ENCODE data around the gene MANBA. TPM values are rescaled to one million over a fixed set of nuclear protein-coding genes. Genes with fewer than 3 reads are reported as not detected.
"Not testable (repeated sequence)": the region's sequence is repeated elsewhere in the genome, so short reads cannot be mapped to it uniquely, and the experiment has no call there.

The MANBA gene
- total RNA-seq, 1 experiment from 2014 or later: 14.5 TPM

GRCh38 chr4:102754044-102754443 lies 6.7 kb downstream of the MANBA start:
- Histone ChIP-seq H3K27ac (ENCODE audit: low read length) (no peak overlapping the region), H3K4me3 (ENCODE audit: low read depth in 2 of 2, low read length in 2 of 2) (no peak overlapping the region), H3K36me3 (ENCODE audit: control insufficient read depth, insufficient read depth, low read length) (no peaks in the 10 kb centered on the region), H3K4me1 (ENCODE audit: control insufficient read depth, insufficient read depth, low read length) (peaks cover 3% of the 10 kb centered on the region; the same call in 1 of the 2 replicates), H3K9me3 (ENCODE audit: control insufficient read depth, insufficient read depth, low read depth, low read length) (no peaks in the 10 kb centered on the region), H3K27me3 (ENCODE audit: control insufficient read depth, insufficient read depth, low read length) (no peaks in the 10 kb centered on the region)
- intact Hi-C loops (cut with micrococcal nuclease; ENCODE audit: unreplicated experiment): no loop called here
- CTCF ChIA-PET: no interaction called here
- POLR2A ChIA-PET: no interaction called here
- no TSS peak for BruUV-seq (replicated peaks)
- ATAC-seq (no peak), DNase-seq (ENCODE audit: low read depth, low spot score) (no peak)
- in situ Hi-C loops (cut with HindIII; ENCODE audit: low pct_unique_long_range_greater_than_20kb, low sequenced_read_pairs): no loop called here
- TF ChIP-seq REST (IDR thresholded peaks at IDR 0.05; ENCODE audit: insufficient read depth in 1 of 2, low read depth in 2 of 2, low read length in 1 of 2) (no peak), SIN3A (IDR thresholded peaks at IDR 0.05; ENCODE audit: borderline replicate concordance, insufficient read depth, low read depth, low read length) (no peak), TCF7L2 (IDR thresholded peaks at IDR 0.05; ENCODE audit: low read depth, low read length) (no peak), CTCF (IDR thresholded peaks at IDR 0.05) (no peak), POLR2AphosphoS5 (IDR thresholded peaks at IDR 0.05; ENCODE audit: low read depth, low read length) (no peak)

GRCh38 chr4:102751941-102752340 lies 8.8 kb downstream of the MANBA start:
- POLR2A ChIA-PET: no interaction called here
- DNase-seq (ENCODE audit: low read depth, low spot score) (no peak), ATAC-seq (no peak)
- Histone ChIP-seq H3K27ac (ENCODE audit: low read length) (no peak overlapping the region), H3K4me3 (ENCODE audit: low read depth in 2 of 2, low read length in 2 of 2) (no peak overlapping the region), H3K4me1 (ENCODE audit: control insufficient read depth, insufficient read depth, low read length) (no peaks in the 10 kb centered on the region), H3K9me3 (ENCODE audit: control insufficient read depth, insufficient read depth, low read depth, low read length) (no peaks in the 10 kb centered on the region), H3K36me3 (ENCODE audit: control insufficient read depth, insufficient read depth, low read length) (no peaks in the 10 kb centered on the region), H3K27me3 (ENCODE audit: control insufficient read depth, insufficient read depth, low read length) (no peaks in the 10 kb centered on the region)
- TF ChIP-seq POLR2AphosphoS5 (IDR thresholded peaks at IDR 0.05; ENCODE audit: low read depth, low read length): no peak
- no peak for TF ChIP-seq TCF7L2 (IDR thresholded peaks at IDR 0.05; ENCODE audit: low read depth, low read length)
- no peak for TF ChIP-seq REST (IDR thresholded peaks at IDR 0.05; ENCODE audit: insufficient read depth in 1 of 2, low read depth in 2 of 2, low read length in 1 of 2)
- TF ChIP-seq CTCF (IDR thresholded peaks at IDR 0.05): no peak
- TF ChIP-seq SIN3A (IDR thresholded peaks at IDR 0.05; ENCODE audit: borderline replicate concordance, insufficient read depth, low read depth, low read length): no peak
- CTCF ChIA-PET: no interaction called here
- in situ Hi-C loops (cut with HindIII; ENCODE audit: low pct_unique_long_range_greater_than_20kb, low sequenced_read_pairs) (no loop called here), intact Hi-C loops (cut with micrococcal nuclease; ENCODE audit: unreplicated experiment) (no loop called here)
- BruUV-seq (replicated peaks): no TSS peak

GRCh38 chr4:102743352-102743751 lies 17.4 kb downstream of the MANBA start:
- H3K27ac ChIP-seq (ENCODE audit: low read length); intact Hi-C loops (cut with micrococcal nuclease; ENCODE audit: unreplicated experiment); in situ Hi-C loops (cut with HindIII; ENCODE audit: low pct_unique_long_range_greater_than_20kb, low sequenced_read_pairs); H3K4me1 ChIP-seq (ENCODE audit: control insufficient read depth, insufficient read depth, low read length); BruUV-seq (replicated peaks); H3K4me3 ChIP-seq (ENCODE audit: low read depth in 2 of 2, low read length in 2 of 2); CTCF ChIA-PET; H3K36me3 ChIP-seq (ENCODE audit: control insufficient read depth, insufficient read depth, low read length); ATAC-seq; H3K27me3 ChIP-seq (ENCODE audit: control insufficient read depth, insufficient read depth, low read length); POLR2A ChIA-PET; H3K9me3 ChIP-seq (ENCODE audit: control insufficient read depth, insufficient read depth, low read depth, low read length); DNase-seq (ENCODE audit: low read depth, low spot score): not testable (repeated sequence)

GRCh38 chr4:102738802-102739201 lies 22.0 kb downstream of the MANBA start:
- H3K9me3 ChIP-seq (ENCODE audit: control insufficient read depth, insufficient read depth, low read depth, low read length); H3K4me3 ChIP-seq (ENCODE audit: low read depth in 2 of 2, low read length in 2 of 2); H3K36me3 ChIP-seq (ENCODE audit: control insufficient read depth, insufficient read depth, low read length); CTCF ChIA-PET; in situ Hi-C loops (cut with HindIII; ENCODE audit: low pct_unique_long_range_greater_than_20kb, low sequenced_read_pairs); BruUV-seq (replicated peaks); H3K27ac ChIP-seq (ENCODE audit: low read length); DNase-seq (ENCODE audit: low read depth, low spot score); POLR2A ChIA-PET; intact Hi-C loops (cut with micrococcal nuclease; ENCODE audit: unreplicated experiment); H3K4me1 ChIP-seq (ENCODE audit: control insufficient read depth, insufficient read depth, low read length); ATAC-seq; H3K27me3 ChIP-seq (ENCODE audit: control insufficient read depth, insufficient read depth, low read length): not testable (repeated sequence)
